Prostate gland (tissue), 2 donors: ENCODE results near the gene CCIN. TPM values are rescaled to one million over a fixed set of nuclear protein-coding genes. Genes with fewer than 3 reads are reported as not detected.

ENCODE experiments used
- DNase-seq: peaks from one replicate; pipeline ENCODE4 v3.0.0-alpha.2; 2019; ENCODE audit warnings: low spot score
- H3K27ac ChIP-seq, 2 donors: fragments of 200-600 bp; sonication (generic); 2 replicates each; pipeline ENCODE4 v1.5.1; 2017 to 2019
- H3K27me3 ChIP-seq: fragments of 200-600 bp; sonication (generic); replicated peaks from 2 replicates; pipeline ENCODE4 v1.5.1; 2019; ENCODE audit not compliant: insufficient read depth
- H3K36me3 ChIP-seq, 2 donors: fragments of 200-600 bp; sonication (generic); 1 replicate in 1 of 2; 2 replicates in 1 of 2; pipeline versions ENCODE4 v1.5.1 to v1.8.1; 2017 to 2019
- H3K4me1 ChIP-seq: fragments of 200-600 bp; sonication (generic); replicated peaks from 2 replicates; pipeline ENCODE4 v1.5.1; 2019
- H3K4me3 ChIP-seq, 2 donors: fragments of 200-600 bp; sonication (generic); 2 replicates each; pipeline ENCODE4 v1.5.1; 2017 to 2019
- H3K9me3 ChIP-seq: fragments of 200-600 bp; sonication (generic); 2 replicates; pipeline ENCODE4 v1.5.1; 2017
- CTCF ChIP-seq, 4 experiments: fragments of 200-600 bp in 2 of 4; fragments of 450-650 bp in 2 of 4; sonication (generic) in 2 of 4; IDR thresholded peaks; 1 replicate in 3 of 4; 2 replicates in 1 of 4; pipeline ENCODE4 v1.5.1; 2016 to 2019; ENCODE audit warnings: antibody characterized with exemption in 4 of 4, mild to moderate bottlenecking in 2 of 4, moderate library complexity in 2 of 4
- POLR2A ChIP-seq: fragments of 450-650 bp; IDR thresholded peaks from one replicate; pipeline ENCODE4 v1.6.1; 2016; ENCODE audit warnings: antibody characterized with exemption, mild to moderate bottlenecking
- POLR2AphosphoS5 ChIP-seq: sonication (generic); formaldehyde crosslinking; IDR thresholded peaks from one replicate; pipeline ENCODE4 v1.6.1; 2017; ENCODE audit warnings: antibody characterized with exemption
- WGBS: methylation state at CpG from one replicate; pipeline ENCODE4 v1.1.5; 2018; 5-methylcytosine and 5-hydroxymethylcytosine counted together
- intact Hi-C: fragments of 100-400 bp; cut with DNase I; formaldehyde crosslinking; loops from one replicate; pipeline ENCODE4 v1.14.2; 2022
- total RNA-seq, 2 donors: library from RNA; depleted of rRNA; stranded (reverse); fragments of >200 nt; gene quantifications; one replicate each; pipeline ENCODE4 v1.1.0, GENCODE V29; 2016

CCIN gene
- total RNA-seq, 2 donors from 2014 or later = 0.18 to 3.0 TPM

- Histone ChIP-seq H3K27me3 (no peaks in the 10 kb centered on the region), H3K9me3 (no peaks in the 10 kb centered on the region), H3K4me1 (no peaks in the 10 kb centered on the region), H3K27ac (no peak overlapping the region), H3K4me3 (no peak overlapping the region), H3K36me3 (no peaks in the 10 kb centered on the region)
- DNase-seq = no peak
- WGBS = 68% methylated on average over 10 of the region's 10 CpGs
- intact Hi-C loops = no loop called here
- TF ChIP-seq POLR2AphosphoS5 (no peak), POLR2A (no peak), CTCF (IDR thresholded peaks at IDR 0.05) (no peak)
These were observed 43.9 kb upstream of the CCIN start for GRCh38 chr9:36125062-36125855.

- no peaks in the 10 kb centered on the region for H3K27me3 ChIP-seq
- H3K9me3 ChIP-seq = no peaks in the 10 kb centered on the region
- DNase-seq = no peak
- no peak overlapping the region for H3K27ac ChIP-seq
- TF ChIP-seq POLR2AphosphoS5 = no peak
- no peak for TF ChIP-seq CTCF (IDR thresholded peaks at IDR 0.05)
- TF ChIP-seq POLR2A = no peak
- H3K4me1 ChIP-seq = no peaks in the 10 kb centered on the region
- no peak overlapping the region for H3K4me3 ChIP-seq
- intact Hi-C loops = no loop called here
- 61% methylated on average over 7 of the region's 7 CpGs for WGBS
- no peaks in the 10 kb centered on the region for H3K36me3 ChIP-seq
These were observed 43.0 kb upstream of the CCIN start for GRCh38 chr9:36126016-36126730.

- Histone ChIP-seq H3K27me3 (no peaks in the 10 kb centered on the region), H3K4me1 (no peaks in the 10 kb centered on the region), H3K27ac (no peak overlapping the region), H3K9me3 (no peaks in the 10 kb centered on the region), H3K4me3 (no peak overlapping the region), H3K36me3 (no peaks in the 10 kb centered on the region)
- DNase-seq = no peak
- WGBS = 83% methylated on average over 5 of the region's 5 CpGs
- intact Hi-C loops = no loop called here
- no peak for TF ChIP-seq POLR2A
- TF ChIP-seq POLR2AphosphoS5 = no peak
- no peak for TF ChIP-seq CTCF (IDR thresholded peaks at IDR 0.05)
These were observed 41.4 kb upstream of the CCIN start for GRCh38 chr9:36127652-36128244.

GRCh38 chr9:36128349-36128748 is 40.8 kb upstream of the CCIN start:
- intact Hi-C loops = no loop called here
- 73% methylated on average over 8 of the region's 8 CpGs for WGBS
- TF ChIP-seq CTCF (IDR thresholded peaks at IDR 0.05) (no peak), POLR2A (no peak), POLR2AphosphoS5 (no peak)

More at GRCh38 chr9:36128349-36128748, 40.8 kb upstream of the CCIN start:
- no peaks in the 10 kb centered on the region for H3K9me3 ChIP-seq
- H3K27me3 ChIP-seq = no peaks in the 10 kb centered on the region
- no peaks in the 10 kb centered on the region for H3K36me3 ChIP-seq
- H3K4me3 ChIP-seq = no peak overlapping the region
- no peak overlapping the region for H3K27ac ChIP-seq
- no peak for DNase-seq
- no peaks in the 10 kb centered on the region for H3K4me1 ChIP-seq
